GM12878 (cell line): Measurements from ENCODE around the gene PLEKHA7. TPM values are rescaled to one million over a fixed set of nuclear protein-coding genes. Genes with fewer than 3 reads are reported as not detected.

Experiments
- BRCA1 ChIP-seq: IDR thresholded peaks from 2 replicates; pipeline ENCODE4 v1.6.1; 2011; ENCODE audit warnings: low read depth, low read length, improper control_type of control experiment
- CBX3 ChIP-seq: fragments of 200-600 bp; sonication (generic); IDR thresholded peaks from 2 replicates; pipeline ENCODE4 v1.6.1; 2016; ENCODE audit warnings: low read depth, borderline replicate concordance
- CHD4 ChIP-seq: fragments of 200-600 bp; sonication (generic); IDR thresholded peaks from 2 replicates; pipeline ENCODE4 v1.6.1; 2016; ENCODE audit warnings: mild to moderate bottlenecking
- DPF2 ChIP-seq: fragments of 450-650 bp; IDR thresholded peaks from 2 replicates; pipeline ENCODE4 v1.6.1; 2017; ENCODE audit warnings: mild to moderate bottlenecking
- EED ChIP-seq: sonication (generic); IDR thresholded peaks from 2 replicates; pipeline ENCODE4 v1.6.1; 2016; ENCODE audit warnings: antibody characterized with exemption, low read depth
- EGR1 ChIP-seq, 2 experiments: IDR thresholded peaks; 1 replicate in 1 of 2; 2 replicates in 1 of 2; pipeline ENCODE4 v1.6.1; 2011 to 2012; ENCODE audit warnings: low read depth in 2 of 2, low read length in 2 of 2, borderline replicate concordance in 1 of 2, mild to moderate bottlenecking in 1 of 2, moderate library complexity in 1 of 2
- EP300 ChIP-seq, 2 experiments: fragments of 150-350 bp in 1 of 2; IDR thresholded peaks; 2 replicates each; pipeline ENCODE4 v1.6.1; 2011 to 2012; ENCODE audit warnings: low read depth in 2 of 2, low read length in 2 of 2, borderline replicate concordance in 1 of 2, improper control_type of control experiment in 1 of 2, inconsistent platforms in 1 of 2; ENCODE audit not compliant: control insufficient read depth in 1 of 2
- HDAC2 ChIP-seq: fragments of 200-600 bp; sonication (generic); IDR thresholded peaks from 2 replicates; pipeline ENCODE4 v1.6.1; 2017
- HSF1 ChIP-seq: fragments of 150-350 bp; IDR thresholded peaks from 2 replicates; pipeline ENCODE4 v1.6.1; 2014; ENCODE audit warnings: mild to moderate bottlenecking, low read depth, low read length
- IRF4 ChIP-seq: IDR thresholded peaks from 2 replicates; pipeline ENCODE4 v1.6.1; 2011; ENCODE audit warnings: low read depth, low read length
- JUNB ChIP-seq: IDR thresholded peaks from 2 replicates; pipeline ENCODE4 v1.6.1; 2016; ENCODE audit warnings: antibody characterized with exemption, mild to moderate bottlenecking
- JUND ChIP-seq: IDR thresholded peaks from 2 replicates; pipeline ENCODE4 v1.6.1; 2012; ENCODE audit warnings: low read depth, mild to moderate bottlenecking, low read length, improper control_type of control experiment, moderate library complexity
- NBN ChIP-seq: fragments of 450-650 bp; IDR thresholded peaks from 2 replicates; pipeline ENCODE4 v1.6.1; 2016
- NFIC ChIP-seq: IDR thresholded peaks from 2 replicates; pipeline ENCODE4 v1.6.1; 2012; ENCODE audit warnings: low read depth, mild to moderate bottlenecking, inconsistent platforms, low read length, moderate library complexity
- NFYA ChIP-seq: IDR thresholded peaks from 2 replicates; pipeline ENCODE4 v1.6.1; 2011; ENCODE audit warnings: low read depth, mild to moderate bottlenecking, low read length, improper control_type of control experiment, borderline replicate concordance
- NKRF ChIP-seq: fragments of 450-650 bp; conservative IDR thresholded peaks from 2 replicates; pipeline ENCODE4 v1.6.1; 2017; ENCODE audit warnings: mild to moderate bottlenecking, moderate library complexity
- PAX8 ChIP-seq: fragments of 450-650 bp; IDR thresholded peaks from 2 replicates; pipeline ENCODE4 v1.6.1; 2017; ENCODE audit warnings: mild to moderate bottlenecking, moderate library complexity
- POLR2A ChIP-seq: IDR thresholded peaks from 2 replicates; pipeline ENCODE4 v1.6.1; 2011; ENCODE audit warnings: low read depth, mild to moderate bottlenecking, low read length
- RBBP5 ChIP-seq: fragments of 200-600 bp; sonication (generic); conservative IDR thresholded peaks from 2 replicates; pipeline ENCODE4 v1.6.1; 2016
- SIN3A ChIP-seq: IDR thresholded peaks from 2 replicates; pipeline ENCODE4 v1.6.1; 2012; ENCODE audit warnings: low read depth, low read length, improper control_type of control experiment
- SKIL ChIP-seq: fragments of 450-650 bp; IDR thresholded peaks from 2 replicates; pipeline ENCODE4 v1.6.1; 2017; ENCODE audit warnings: mild to moderate bottlenecking, low read depth, inconsistent platforms; ENCODE audit not compliant: poor library complexity, severe bottlenecking
- SREBF1 ChIP-seq: IDR thresholded peaks from 2 replicates; pipeline ENCODE4 v1.6.1; 2012; ENCODE audit warnings: mild to moderate bottlenecking, low read length
- SREBF2 ChIP-seq: IDR thresholded peaks from 2 replicates; pipeline ENCODE4 v1.6.1; 2012; ENCODE audit warnings: mild to moderate bottlenecking, low read length
- SRF ChIP-seq, 2 experiments: IDR thresholded peaks; 2 replicates each; pipeline ENCODE4 v1.6.1; 2011; ENCODE audit warnings: low read depth in 2 of 2, low read length in 2 of 2, mild to moderate bottlenecking in 1 of 2, moderate library complexity in 1 of 2
- TARDBP ChIP-seq: IDR thresholded peaks from 2 replicates; pipeline ENCODE4 v1.6.1; 2016; ENCODE audit warnings: borderline replicate concordance
- TCF7 ChIP-seq: IDR thresholded peaks from 2 replicates; pipeline ENCODE4 v1.6.1; 2014; ENCODE audit warnings: antibody characterized with exemption, borderline replicate concordance
- ZNF207 ChIP-seq: fragments of 450-650 bp; IDR thresholded peaks from 2 replicates; pipeline ENCODE4 v1.6.1; 2014; ENCODE audit warnings: antibody characterized with exemption, mild to moderate bottlenecking, borderline replicate concordance
- ZNF384 ChIP-seq: IDR thresholded peaks from 2 replicates; pipeline ENCODE4 v1.6.1; 2012; ENCODE audit warnings: low read depth, mild to moderate bottlenecking, low read length, improper control_type of control experiment, borderline replicate concordance
- polyA plus RNA-seq, 11 experiments: library from polyadenylated mRNA; depleted of rRNA in 4 of 11; unstranded in 6 of 11; stranded (reverse) in 5 of 11; fragments of >200 nt; fragmentation: Nextera tagmentation in 4 of 11; fragmentation: Illumina TruSeq in 1 of 11; extraction: Ambion mirVana in 4 of 11; extraction: Trizol in 1 of 11; gene quantifications; 1 replicate in 1 of 11; 2 replicates in 10 of 11; pipeline versions ENCODE4 v1.2.1 to v1.2.3, GENCODE V29; 2011 to 2016; ENCODE audit warnings: inconsistent platforms in 2 of 11, missing spikeins in 2 of 11, low read depth in 1 of 11
- total RNA-seq, 4 experiments: library from RNA; depleted of rRNA in 3 of 4; stranded (reverse); fragments of >200 nt in 3 of 4; fragmentation: Illumina TruSeq in 1 of 4; extraction: Trizol in 1 of 4; gene quantifications; 2 replicates each; pipeline versions ENCODE4 v1.2.1 to v1.2.3, GENCODE V29; 2013 to 2021

The PLEKHA7 gene
- total and polyA plus RNA-seq, 10 of the 15 experiments (the other 5 are each of a cell fraction or from before 2014, with no cell fraction given), result 0.45 to 5.3 (median 2.1) TPM

- TF ChIP-seq ZNF207 (no peak), ZNF384 (no peak), HSF1 (no peak), SRF (IDR thresholded peaks at IDR 0.05; ENCODE audit: low read depth in 2 of 2, low read length in 2 of 2) (no peak), IRF4 (no peak; the same call in 1 of the 2 replicates), BRCA1 (no peak; the same call in 1 of the 2 replicates), NKRF (peak; percentile 29; the same call in 1 of the 2 replicates), EP300 (IDR thresholded peaks at IDR 0.05; ENCODE audit: borderline replicate concordance in 1 of 2, control insufficient read depth in 1 of 2, low read depth in 2 of 2, low read length in 2 of 2) (no peak), NFIC (no peak; the same call in 1 of the 2 replicates), SREBF2 (no peak), TCF7 (no peak), POLR2A (peak; percentile 98), SKIL (peak; percentile 32), PAX8 (peak; percentile 23; the same call in 1 of the 2 replicates), HDAC2 (no peak), SREBF1 (no peak; the same call in 1 of the 2 replicates), JUND (no peak), DPF2 (no peak), TARDBP (peak; percentile 91), SIN3A (peak; percentile 50; the same call in 1 of the 2 replicates), JUNB (no peak), NFYA (no peak), RBBP5 (no peak), NBN (peak; percentile 66; the same call in 1 of the 2 replicates), CHD4 (no peak), CBX3 (no peak), EED (0 out of 2 replicates have a peak, but pooled peaks have one; percentile 42), EGR1 (IDR thresholded peaks at IDR 0.05; ENCODE audit: borderline replicate concordance in 1 of 2, low read depth in 2 of 2, low read length in 2 of 2) (0 out of 3 replicates have a peak, but pooled peaks of 1 of the 2 experiments have one; percentile 9)
Observed at GRCh38 chr11:16738193-16738946, 275.8 kb downstream of the PLEKHA7 start, which contains the start of gene C11orf58 (continued).
